Aorta (tissue), 5 donors: ENCODE results near the gene RGL2. TPM values are rescaled to one million over a fixed set of nuclear protein-coding genes. Genes with fewer than 3 reads are reported as not detected.
"Not testable (repeated sequence)": the region's sequence is repeated elsewhere in the genome, so short reads cannot be mapped to it uniquely, and the experiment has no call there.

ENCODE experiments used
- ATAC-seq: fragments of 200-7000 bp; cut with Tn5 transposase; one replicate; pipeline ENCODE4 v1.9.1; 2022; ENCODE audit warnings: moderate library complexity; ENCODE audit not compliant: low FRiP score
- DNase-seq, 2 donors: peaks; one replicate each; pipeline ENCODE4 v3.0.0-alpha.2; 2020
- H3K27ac ChIP-seq, 2 donors: one replicate each; pipeline ENCODE4 v1.5.1; 2013; ENCODE audit warnings: low read length in 2 of 2, mild to moderate bottlenecking in 2 of 2, moderate library complexity in 2 of 2, control low read depth in 1 of 2, inconsistent platforms in 1 of 2, low read depth in 1 of 2
- H3K27me3 ChIP-seq, 2 donors: one replicate each; pipeline ENCODE4 v1.6.1; 2013; ENCODE audit warnings: control low read depth in 1 of 2, low read length in 1 of 2, mild to moderate bottlenecking in 1 of 2, moderate library complexity in 1 of 2; ENCODE audit not compliant: insufficient read depth in 2 of 2, control insufficient read depth in 1 of 2
- H3K36me3 ChIP-seq, 2 donors: one replicate each; pipeline ENCODE4 v1.6.1; 2013; ENCODE audit warnings: control low read depth in 1 of 2, low read length in 1 of 2, mild to moderate bottlenecking in 1 of 2; ENCODE audit not compliant: insufficient read depth in 2 of 2, control insufficient read depth in 1 of 2
- H3K4me1 ChIP-seq, 2 donors: one replicate each; pipeline ENCODE4 v1.6.1; 2013; ENCODE audit warnings: low read length in 2 of 2, control low read depth in 1 of 2, mild to moderate bottlenecking in 1 of 2, moderate library complexity in 1 of 2; ENCODE audit not compliant: insufficient read depth in 2 of 2, control insufficient read depth in 1 of 2
- H3K4me3 ChIP-seq, 2 donors: one replicate each; pipeline ENCODE4 v1.5.1; 2013; ENCODE audit warnings: low read length in 2 of 2, control low read depth in 1 of 2, mild to moderate bottlenecking in 1 of 2
- H3K9me3 ChIP-seq: one replicate; pipeline ENCODE4 v1.6.1; 2013; ENCODE audit warnings: mild to moderate bottlenecking, low read length; ENCODE audit not compliant: control insufficient read depth
- WGBS, 2 donors: extraction: QIAGEN DNeasy Blood & Tissue Kit; methylation state at CpG; one replicate each; pipeline ENCODE4 v1.1.7; 2013; 5-methylcytosine and 5-hydroxymethylcytosine counted together
- intact Hi-C, 2 donors: fragments of 100-400 bp; cut with DNase I; formaldehyde crosslinking; loops; one replicate each; pipeline versions ENCODE4 v1.14.2 to v1.15.0; 2022
- long read RNA-seq, 2 donors: library from polyadenylated mRNA; unstranded; transcript quantifications; one replicate each; pipeline ENCODE4 v2.0.0, GENCODE V29; 2020 to 2021
- polyA plus RNA-seq, 2 donors: library from polyadenylated mRNA; stranded (reverse); fragments of 200-250 nt; gene quantifications; one replicate each; pipeline ENCODE4 v1.2.3, GENCODE V29; 2013
- total RNA-seq, 2 donors: library from RNA; stranded (reverse); fragmentation: NEBNext Ultra II Directional; extraction: Animal tissue kit (Norgen Biotek cat#: 25700); gene quantifications; one replicate each; pipeline ENCODE4 v1.2.1, GENCODE V29; 2021
- donor health status: healthy with polysubstance abuse.
- donor health status: Bipolar disorder and iron deficiency.
- donor health status: DM: no; HTN: no; CAD: no.
- donor health status: DM: no; HTN: no; CAD: no.
- donor health status: DM: yes; HTN: yes; CAD: no.

RGL2 gene
- total RNA-seq (100 to 1,000 TPM in 1 of 2 donors, 10 to 100 TPM in 1; 71.5 to 107 TPM), polyA plus RNA-seq (100 to 1,000 TPM in 1 of 2 donors, 10 to 100 TPM in 1; 20.3 to 178 TPM)
- long read RNA-seq, donor 1, transcript RGL2-238 (17 exons, 2,687 nt), result minor isoform, 8 of 244 reads
- long read RNA-seq, donor 1, transcript RGL2-247 (18 exons, 3,278 nt), result major isoform, 55 of 244 reads
- long read RNA-seq, donor 1, partial matches to known transcripts, result 125 of 244 reads
- long read RNA-seq, donor 1, other reads (novel, unspliced or antisense), result 56 of 244 reads
- long read RNA-seq, donor 2, transcript RGL2-247 (18 exons, 3,278 nt), result major isoform, 37 of 114 reads
- long read RNA-seq, donor 2, partial matches to known transcripts, result 29 of 114 reads
- long read RNA-seq, donor 2, other reads (novel, unspliced or antisense), result 45 of 114 reads

GRCh38 chr6:33298773-33299236 is at the start of gene RGL2:
RGL2 (minus strand) TSS chr6:33298942; CDS start chr6:33298610, 332 bp downstream.
- intact Hi-C loops, result no loop called here
- peaks cover 0 to under 1% of the 10 kb centered on the region in 2 donors for H3K36me3 ChIP-seq
- 0 to 1% methylated on average over 26 to 34 of the region's 34 CpGs for WGBS, 2 donors

GRCh38 chr6:33347816-33348215 is 49.1 kb upstream of the RGL2 start:
- 89 to 94% methylated on average over 5 of the region's 5 CpGs for WGBS, 2 donors
- Histone ChIP-seq H3K36me3 (no peaks in the 10 kb centered on the region), H3K27ac (no peak overlapping the region), H3K4me1 (no peaks in the 10 kb centered on the region), H3K9me3 (no peaks in the 10 kb centered on the region), H3K27me3 (no peaks in the 10 kb centered on the region), H3K4me3 (no peak overlapping the region)
- ATAC-seq (no peak), DNase-seq (no peak)
- intact Hi-C loops, result no loop called here

More at GRCh38 chr6:33298773-33299236, at the start of gene RGL2:
- Histone ChIP-seq H3K4me1 (no peaks in the 10 kb centered on the region), H3K4me3 (peak within 1 kb of the TSS; percentile 66 to 75), H3K9me3 (no peaks in the 10 kb centered on the region), H3K27me3 (no peaks in the 10 kb centered on the region), H3K27ac (peak within 1 kb of the TSS; percentile 29 to 84)
- ATAC-seq, result peak; percentile 91
- peak; percentile 94 to 96 for DNase-seq

- H3K9me3 ChIP-seq, ATAC-seq, H3K27ac ChIP-seq, H3K36me3 ChIP-seq, H3K4me3 ChIP-seq, DNase-seq, intact Hi-C loops, H3K4me1 ChIP-seq, H3K27me3 ChIP-seq: not testable (repeated sequence)
- WGBS, 2 donors, result 89 to 95% methylated on average over 5 of the region's 5 CpGs
These were observed 48.2 kb upstream of the RGL2 start for GRCh38 chr6:33346972-33347371.

- Histone ChIP-seq H3K4me1 (no peaks in the 10 kb centered on the region), H3K4me3 (no peak overlapping the region), H3K9me3 (no peaks in the 10 kb centered on the region), H3K27me3 (no peaks in the 10 kb centered on the region), H3K27ac (no peak overlapping the region), H3K36me3 (no peaks in the 10 kb centered on the region)
- ATAC-seq, result peak; percentile 66
- WGBS, 2 donors, result 11% methylated on average over 22 of the region's 22 CpGs
- intact Hi-C loops, result no loop called here
- peak; percentile 62 to 81 for DNase-seq
These were observed 46.3 kb upstream of the RGL2 start for GRCh38 chr6:33344701-33345697.

GRCh38 chr6:33343953-33344611 is 45.3 kb upstream of the RGL2 start:
- ATAC-seq (no peak), DNase-seq (no peak)
- 83 to 86% methylated on average over 6 of the region's 6 CpGs for WGBS, 2 donors
- no peak overlapping the region for H3K4me3 ChIP-seq
- no peak overlapping the region for H3K27ac ChIP-seq
- no peaks in the 10 kb centered on the region for H3K9me3 ChIP-seq
- no peaks in the 10 kb centered on the region for H3K27me3 ChIP-seq
- H3K4me1 ChIP-seq, result no peaks in the 10 kb centered on the region
- no peaks in the 10 kb centered on the region for H3K36me3 ChIP-seq
- intact Hi-C loops, result no loop called here

GRCh38 chr6:33343606-33343952 is 44.8 kb upstream of the RGL2 start:
- H3K9me3 ChIP-seq, H3K36me3 ChIP-seq, intact Hi-C loops, H3K27ac ChIP-seq, DNase-seq, H3K4me1 ChIP-seq, ATAC-seq, H3K4me3 ChIP-seq, H3K27me3 ChIP-seq: not testable (repeated sequence)
- WGBS, 2 donors, result 94% methylated on average over 7 of the region's 7 CpGs

- Histone ChIP-seq H3K36me3 (no peaks in the 10 kb centered on the region), H3K9me3 (no peaks in the 10 kb centered on the region), H3K27ac (no peak overlapping the region), H3K4me3 (no peak overlapping the region), H3K27me3 (no peaks in the 10 kb centered on the region), H3K4me1 (no peaks in the 10 kb centered on the region)
- no peak for ATAC-seq
- intact Hi-C loops, result no loop called here
- DNase-seq, result no peak
- WGBS, 2 donors, result 88 to 89% methylated on average over 6 of the region's 6 CpGs
These were observed 40.5 kb upstream of the RGL2 start for GRCh38 chr6:33339193-33339592.

GRCh38 chr6:33336495-33336894 is 37.8 kb upstream of the RGL2 start:
- DNase-seq, result no peak
- Histone ChIP-seq H3K36me3 (no peaks in the 10 kb centered on the region), H3K9me3 (no peaks in the 10 kb centered on the region), H3K4me1 (no peaks in the 10 kb centered on the region), H3K27me3 (no peaks in the 10 kb centered on the region), H3K27ac (no peak overlapping the region), H3K4me3 (no peak overlapping the region)
- ATAC-seq, result no peak
- WGBS, 2 donors, result 81 to 88% methylated on average over 3 of the region's 3 CpGs
- intact Hi-C loops, result no loop called here
